Measurements from ENCODE around the gene ADGRL2.

GRCh38 chr1:81915937-81916336 lies 115.2 kb downstream of the ADGRL2 start:
- TF ChIP-seq CTCF (IDR thresholded peaks at IDR 0.05) = no peak
- no peak for TF ChIP-seq REST (IDR thresholded peaks at IDR 0.05; ENCODE audit: insufficient read depth in 1 of 2, low read depth in 2 of 2, low read length in 1 of 2)
